HG02885 (cell line): Measurements from ENCODE around the gene RBM19.

Experiments
- ATAC-seq: cut with Tn5 transposase; IDR thresholded peaks from one replicate; pipeline ENCODE4 v1.9.1; 2021; ENCODE audit warnings: mild to moderate bottlenecking; ENCODE audit not compliant: unreplicated experiment, poor library complexity

RBM19 gene

GRCh38 chr12:113863455-113863845 is 102.7 kb downstream of the RBM19 start:
- ATAC-seq: no peak

- ATAC-seq: no peak
Observed at GRCh38 chr12:113862590-113863454, 103.3 kb downstream of the RBM19 start.

GRCh38 chr12:113861708-113862312 is 104.3 kb downstream of the RBM19 start:
- no peak for ATAC-seq

- no peak for ATAC-seq
Observed at GRCh38 chr12:113860950-113861349, 105.2 kb downstream of the RBM19 start.

- no peak for ATAC-seq
Observed at GRCh38 chr12:113860059-113860820, 105.9 kb downstream of the RBM19 start.

GRCh38 chr12:113858841-113859386 is 107.2 kb downstream of the RBM19 start:
- ATAC-seq: no peak

- ATAC-seq: no peak
Observed at GRCh38 chr12:113857371-113857770, 108.8 kb downstream of the RBM19 start.

GRCh38 chr12:113855998-113856397 is 110.1 kb downstream of the RBM19 start:
- ATAC-seq: no peak

- ATAC-seq: no peak
Observed at GRCh38 chr12:113854385-113855142, 111.6 kb downstream of the RBM19 start.

- ATAC-seq: no peak
Observed at GRCh38 chr12:113853491-113853890, 112.6 kb downstream of the RBM19 start.

GRCh38 chr12:113852695-113853490 is 113.2 kb downstream of the RBM19 start:
- no peak for ATAC-seq

- no peak for ATAC-seq
Observed at GRCh38 chr12:113852264-113852663, 113.9 kb downstream of the RBM19 start.

GRCh38 chr12:113850309-113851056 is 115.6 kb downstream of the RBM19 start:
- ATAC-seq: no peak

GRCh38 chr12:113847856-113848255 is 118.3 kb downstream of the RBM19 start:
- ATAC-seq: no peak

GRCh38 chr12:113846883-113847755 is 119.0 kb downstream of the RBM19 start:
- ATAC-seq: no peak

GRCh38 chr12:113845900-113846674 is 120.0 kb downstream of the RBM19 start:
- ATAC-seq: no peak
